Stimulated activated effector memory CD8-positive, alpha-beta T cell treated with anti-CD3 and anti-CD28 coated beads, Interleukin-12 subunit alpha, Interleukin-12 subunit beta, amount 100 ng/mL, for 72 hours (primary cell): Measurements from ENCODE around the gene AP1B1.
"Not testable (repeated sequence)": the region's sequence is repeated elsewhere in the genome, so short reads cannot be mapped to it uniquely, and the experiment has no call there.

ENCODE experiments used
- ATAC-seq: fragments of 150-1000 bp; cut with Tn5 transposase; 2 replicates; pipeline ENCODE4 v1.10.0; 2021
- DNase-seq, 2 donors: peaks; one replicate each; pipeline ENCODE4 v3.0.0; 2021 to 2022; ENCODE audit warnings: low spot score in 2 of 2
- H3K27ac Mint-ChIP-seq: one replicate; pipeline ENCODE4 v1.8.0; 2022; ENCODE audit warnings: mild to moderate bottlenecking, mixed read lengths
- H3K36me3 Mint-ChIP-seq: one replicate; pipeline ENCODE4 v1.8.0; 2022; ENCODE audit warnings: mild to moderate bottlenecking, mixed read lengths
- H3K4me1 Mint-ChIP-seq: one replicate; pipeline ENCODE4 v1.8.0; 2022; ENCODE audit warnings: mixed read lengths
- H3K4me3 Mint-ChIP-seq: one replicate; pipeline ENCODE4 v1.8.0; 2022; ENCODE audit warnings: mild to moderate bottlenecking, mixed read lengths
- H3K9me3 Mint-ChIP-seq: one replicate; pipeline ENCODE4 v1.8.0; 2022; ENCODE audit warnings: mixed read lengths

Gene AP1B1

GRCh38 chr22:29387921-29388758, at the start of gene AP1B1:
Gene AP1B1, minus strand, starts transcription at chr22:29388570. Its CDS starts 21,327 bp downstream, at chr22:29367243.
- Mint-ChIP-seq H3K27ac (peak within 1 kb of the TSS; percentile 93), H3K36me3 (no peaks in the 10 kb centered on the region)

DNA sequence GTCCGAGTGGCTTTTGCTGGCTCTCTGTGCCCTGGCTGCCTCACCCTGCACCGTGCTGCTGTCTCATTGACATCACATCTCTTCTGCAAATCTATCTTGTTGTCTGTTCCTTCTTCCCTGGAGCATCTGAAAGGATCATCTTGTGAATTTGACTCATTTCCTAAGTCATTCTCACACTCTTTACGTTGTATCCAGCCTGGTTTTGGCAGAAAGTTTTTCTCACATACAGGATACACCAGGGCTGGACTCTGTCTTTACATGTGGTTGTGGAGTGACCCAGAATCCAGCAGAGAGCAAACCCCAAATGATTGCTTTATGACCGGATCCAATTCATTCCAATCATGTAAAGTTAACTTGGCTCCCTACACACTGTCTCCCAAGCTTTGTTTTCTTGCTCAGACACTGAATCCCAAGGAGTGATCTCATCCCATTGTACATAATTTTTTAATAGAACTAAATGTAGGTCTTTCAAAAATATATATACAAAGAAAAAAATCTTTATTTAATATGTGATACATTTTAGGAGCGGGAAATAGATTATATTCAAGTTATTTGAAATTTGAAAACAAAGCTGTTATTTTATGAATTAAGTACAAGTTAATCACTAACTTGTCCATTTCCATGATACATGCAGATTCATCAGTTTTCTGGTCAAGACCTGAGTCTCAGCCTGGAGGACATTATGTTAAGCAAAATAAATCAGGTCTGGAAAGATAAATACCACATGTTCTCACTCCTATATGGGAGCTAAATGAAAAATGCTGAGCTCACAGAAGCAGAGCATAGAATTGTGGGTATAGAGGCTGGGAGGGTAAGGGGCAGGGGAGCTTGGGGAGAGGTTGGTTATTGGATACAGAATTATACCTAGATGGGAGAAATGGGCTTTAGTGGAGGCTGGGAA, 47.1 kb upstream of the AP1B1 start:
- no peaks in the 10 kb centered on the region for H3K9me3 Mint-ChIP-seq
- ATAC-seq = no peak

More at GRCh38 chr22:29387921-29388758, at the start of gene AP1B1:
- peak; percentile 87 to 96 for DNase-seq
- Mint-ChIP-seq H3K9me3 (no peaks in the 10 kb centered on the region), H3K4me1 (peaks cover 41% of the 10 kb centered on the region), H3K4me3 (peak within 1 kb of the TSS; percentile 88)
- ATAC-seq = peak; percentile 99

DNA sequence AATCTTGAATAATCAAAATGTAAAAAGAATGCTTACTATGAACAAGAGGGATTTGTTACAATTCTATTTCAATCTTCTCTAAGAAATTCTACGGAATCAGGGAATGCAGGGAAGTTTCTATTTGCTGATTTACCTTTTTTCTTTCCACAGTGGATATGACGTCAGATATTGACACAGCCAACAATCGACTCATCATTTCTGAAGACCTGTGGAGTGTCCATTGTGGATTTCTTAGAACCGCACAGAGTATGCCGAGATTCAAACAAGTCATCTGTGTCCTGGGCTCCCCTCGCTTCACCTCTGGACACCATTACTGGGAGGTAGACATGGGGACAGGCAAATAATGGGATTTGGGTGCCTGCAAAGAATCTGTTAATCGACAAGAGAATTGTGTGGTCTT, 45.9 kb upstream of the AP1B1 start:
- Mint-ChIP-seq H3K36me3 (no peaks in the 10 kb centered on the region), H3K9me3 (no peaks in the 10 kb centered on the region)

More for the DNA sequence above, 47.1 kb upstream of the AP1B1 start:
- no peaks in the 10 kb centered on the region for H3K36me3 Mint-ChIP-seq
- H3K4me1 Mint-ChIP-seq = no peaks in the 10 kb centered on the region
- no peak overlapping the region for H3K27ac Mint-ChIP-seq
- no peak for DNase-seq
- H3K4me3 Mint-ChIP-seq = no peak overlapping the region

DNA sequence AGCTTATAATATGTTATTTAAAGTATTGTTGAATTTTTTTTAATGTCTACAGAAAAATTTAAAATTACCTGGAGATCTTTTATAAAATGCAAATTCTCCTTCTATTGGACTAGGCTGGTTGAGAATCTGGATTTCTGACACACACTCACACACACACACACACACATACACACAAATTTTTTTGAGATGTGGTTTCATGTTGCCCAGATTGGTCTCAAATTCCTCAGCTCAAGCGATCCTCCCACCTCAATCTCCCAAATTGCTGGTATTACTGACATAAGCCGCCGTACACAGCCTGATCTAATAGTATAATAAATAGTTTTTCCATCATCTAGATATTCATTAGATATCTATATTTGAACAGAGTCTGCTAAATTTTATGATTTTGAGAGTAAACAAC, 45.5 kb upstream of the AP1B1 start:
- no peak overlapping the region for H3K27ac Mint-ChIP-seq
- H3K4me3 Mint-ChIP-seq = no peak overlapping the region
- no peaks in the 10 kb centered on the region for H3K9me3 Mint-ChIP-seq
- no peaks in the 10 kb centered on the region for H3K36me3 Mint-ChIP-seq
- DNase-seq (no peak), ATAC-seq (no peak)
- H3K4me1 Mint-ChIP-seq = no peaks in the 10 kb centered on the region

More for the DNA sequence above, 45.9 kb upstream of the AP1B1 start:
- Mint-ChIP-seq H3K27ac (no peak overlapping the region), H3K4me1 (no peaks in the 10 kb centered on the region), H3K4me3 (no peak overlapping the region)
- ATAC-seq (no peak), DNase-seq (no peak)

GRCh38 chr22:29431986-29432385, 43.6 kb upstream of the AP1B1 start:
- ATAC-seq = no peak
- Mint-ChIP-seq H3K4me3 (no peak overlapping the region), H3K9me3 (no peaks in the 10 kb centered on the region), H3K36me3 (no peaks in the 10 kb centered on the region), H3K4me1 (no peaks in the 10 kb centered on the region), H3K27ac (no peak overlapping the region)
- no peak for DNase-seq

- no peak overlapping the region for H3K27ac Mint-ChIP-seq
- H3K36me3 Mint-ChIP-seq = no peaks in the 10 kb centered on the region
- no peak overlapping the region for H3K4me3 Mint-ChIP-seq
- ATAC-seq (no peak), DNase-seq (no peak)
- H3K9me3 Mint-ChIP-seq = no peaks in the 10 kb centered on the region
- no peaks in the 10 kb centered on the region for H3K4me1 Mint-ChIP-seq
These were observed 38.9 kb upstream of the AP1B1 start for GRCh38 chr22:29427176-29427760.

- Mint-ChIP-seq H3K36me3 (no peaks in the 10 kb centered on the region), H3K27ac (no peak overlapping the region)
- ATAC-seq = no peak
These were observed 38.1 kb upstream of the AP1B1 start for GRCh38 chr22:29426476-29426875.

DNA sequence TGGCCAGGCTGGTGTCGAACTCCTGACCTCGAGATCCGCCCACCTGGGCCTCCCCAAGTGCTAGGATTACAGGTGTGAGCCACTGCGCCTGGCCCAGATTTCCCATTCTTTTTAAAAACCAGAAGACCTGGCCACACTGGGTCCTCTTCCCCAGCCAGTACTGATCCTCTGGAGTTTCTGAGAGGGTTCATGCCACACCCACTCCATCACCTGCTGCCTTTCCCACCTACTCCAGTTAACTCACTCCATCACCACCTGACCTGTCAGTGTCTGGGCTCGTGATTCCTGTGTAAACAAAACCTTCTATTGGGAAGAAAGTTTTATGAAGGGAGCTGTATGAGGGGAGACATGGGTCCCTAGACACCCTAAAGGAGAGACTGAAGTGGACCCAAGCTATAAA, 30.3 kb upstream of the AP1B1 start:
- peaks cover 17% of the 10 kb centered on the region for H3K4me1 Mint-ChIP-seq
- not testable (repeated sequence) for H3K36me3 Mint-ChIP-seq, H3K4me3 Mint-ChIP-seq, H3K9me3 Mint-ChIP-seq, H3K27ac Mint-ChIP-seq, DNase-seq, ATAC-seq

More at GRCh38 chr22:29426476-29426875, 38.1 kb upstream of the AP1B1 start:
- no peaks in the 10 kb centered on the region for H3K4me1 Mint-ChIP-seq
- no peak for DNase-seq
- H3K4me3 Mint-ChIP-seq = no peak overlapping the region
- H3K9me3 Mint-ChIP-seq = no peaks in the 10 kb centered on the region

DNA sequence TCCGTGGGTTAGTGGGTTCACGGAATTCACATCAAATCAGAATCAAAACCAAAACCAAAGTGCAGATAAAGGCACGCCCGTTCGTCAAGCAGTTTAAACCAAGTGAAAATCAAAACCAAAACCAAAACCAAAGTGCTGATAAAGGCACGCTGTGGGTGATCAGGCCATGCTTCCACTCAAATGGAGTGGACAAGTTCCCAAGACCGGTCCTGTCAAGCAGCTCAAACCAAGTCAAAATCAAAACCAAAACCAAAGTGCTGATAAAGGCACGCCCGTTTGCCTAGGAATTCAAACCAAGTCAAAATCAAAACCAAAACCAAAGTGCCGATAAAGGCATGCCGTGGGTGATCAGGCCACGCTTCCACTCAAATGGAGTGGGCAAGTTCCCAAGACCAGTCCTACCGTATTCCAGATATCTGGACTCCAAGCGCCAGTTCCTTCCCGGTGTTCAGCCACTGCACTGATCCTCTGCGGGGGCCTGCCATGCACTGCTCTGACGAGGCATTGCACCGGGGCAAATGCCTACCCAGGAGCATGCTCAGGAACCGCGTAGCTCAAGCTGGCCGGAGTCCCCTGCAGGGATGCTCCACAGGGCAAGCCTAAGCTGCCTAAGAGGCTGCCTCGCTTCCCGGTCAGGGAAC, 26.7 kb upstream of the AP1B1 start:
- H3K4me1 Mint-ChIP-seq = peaks cover 17% of the 10 kb centered on the region
- not testable (repeated sequence) for H3K9me3 Mint-ChIP-seq, H3K36me3 Mint-ChIP-seq
- ATAC-seq (peak; percentile 82), DNase-seq (peak; percentile 28 to 74)
- peak overlapping the region; percentile 72 for H3K4me3 Mint-ChIP-seq
- peak overlapping the region; percentile 92 for H3K27ac Mint-ChIP-seq

- peak; percentile 89 for ATAC-seq
- H3K4me1 Mint-ChIP-seq = peaks cover 17% of the 10 kb centered on the region
- not testable (repeated sequence) for H3K4me3 Mint-ChIP-seq, H3K36me3 Mint-ChIP-seq, H3K9me3 Mint-ChIP-seq, H3K27ac Mint-ChIP-seq
- peak in 1 of 2 donors; percentile 56 for DNase-seq
These were observed 24.4 kb upstream of the AP1B1 start for GRCh38 chr22:29412772-29413171.

DNA sequence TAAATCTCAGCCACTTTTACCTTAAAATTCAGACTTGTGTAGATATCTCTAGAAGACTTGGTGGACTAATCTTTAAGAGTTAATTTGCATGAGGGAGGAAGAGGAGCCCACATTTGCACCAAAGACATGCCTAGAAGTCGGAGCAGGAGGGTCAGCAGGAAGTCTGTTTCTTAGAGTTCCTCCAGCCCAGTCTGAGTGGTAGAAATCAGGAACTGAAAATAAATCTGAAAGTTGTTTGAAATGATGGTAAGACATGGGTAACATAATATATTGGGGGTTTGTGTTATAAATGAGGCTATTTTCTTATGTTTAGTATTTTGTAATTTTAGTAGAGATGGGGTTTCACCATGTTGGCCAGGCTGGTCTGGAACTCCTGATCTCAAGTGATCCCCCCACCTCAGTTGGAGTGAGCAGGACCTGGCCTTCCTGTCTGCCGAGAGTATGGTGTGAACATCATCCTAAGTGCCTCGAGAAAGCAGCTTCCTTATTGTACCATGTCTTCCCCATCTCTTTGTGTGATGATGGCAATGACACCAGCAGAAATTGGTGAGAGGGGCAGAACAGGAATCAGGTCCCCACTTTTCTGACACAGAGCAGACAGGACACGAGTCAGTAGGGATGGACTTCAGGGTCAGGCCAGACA, 23.3 kb upstream of the AP1B1 start:
- H3K36me3 Mint-ChIP-seq, H3K4me3 Mint-ChIP-seq, H3K27ac Mint-ChIP-seq, H3K9me3 Mint-ChIP-seq, ATAC-seq, DNase-seq: not testable (repeated sequence)
- peaks cover 17% of the 10 kb centered on the region for H3K4me1 Mint-ChIP-seq

DNA sequence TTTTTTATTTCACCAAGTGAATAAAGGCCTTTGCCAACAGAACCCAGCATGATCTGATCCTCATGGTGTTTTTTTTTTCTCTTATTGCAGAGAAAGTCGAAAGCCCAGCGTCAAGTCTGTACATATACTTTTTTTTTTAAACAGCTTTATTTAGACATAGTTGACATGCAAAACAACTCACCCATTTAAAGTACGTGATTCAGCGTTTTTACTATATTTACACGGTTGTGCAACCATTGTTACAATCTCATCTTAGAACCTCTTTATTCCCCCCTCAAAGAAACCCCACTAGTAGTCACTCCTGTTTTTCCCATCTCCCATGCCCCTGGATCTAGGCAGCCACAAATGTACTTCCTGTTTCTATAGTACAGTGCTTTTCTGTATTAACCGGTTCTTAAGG, 20.6 kb upstream of the AP1B1 start:
- no peak overlapping the region for H3K4me3 Mint-ChIP-seq
- H3K9me3 Mint-ChIP-seq = no peaks in the 10 kb centered on the region
- no peaks in the 10 kb centered on the region for H3K4me1 Mint-ChIP-seq
- DNase-seq (no peak), ATAC-seq (no peak)
- H3K27ac Mint-ChIP-seq = no peak overlapping the region
- no peaks in the 10 kb centered on the region for H3K36me3 Mint-ChIP-seq

GRCh38 chr22:29401538-29401937, 13.2 kb upstream of the AP1B1 start:
- not testable (repeated sequence) for H3K4me1 Mint-ChIP-seq, H3K9me3 Mint-ChIP-seq, DNase-seq, H3K4me3 Mint-ChIP-seq, H3K36me3 Mint-ChIP-seq, H3K27ac Mint-ChIP-seq, ATAC-seq

DNA sequence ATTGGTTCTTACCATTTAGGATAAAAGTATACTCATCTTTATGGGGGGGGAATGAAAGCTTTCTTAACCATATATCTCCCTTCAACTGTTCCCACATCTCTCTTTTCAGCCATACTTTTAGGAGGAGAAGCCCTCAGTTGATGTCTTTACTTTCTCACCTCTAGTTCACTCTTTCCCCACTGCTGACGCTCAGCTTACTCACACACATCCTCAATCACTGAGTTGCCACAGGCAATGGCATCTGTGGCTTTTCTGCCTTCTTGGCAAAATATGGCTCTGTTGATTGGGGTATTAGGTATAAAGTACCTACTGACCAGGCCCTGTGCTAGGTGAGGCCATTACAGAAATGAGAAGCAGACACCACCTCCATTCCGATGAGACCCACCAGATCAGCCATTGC, 12.2 kb upstream of the AP1B1 start:
- Mint-ChIP-seq H3K4me1 (peaks cover under 1% of the 10 kb centered on the region), H3K36me3 (no peaks in the 10 kb centered on the region), H3K9me3 (no peaks in the 10 kb centered on the region), H3K27ac (no peak overlapping the region), H3K4me3 (no peak overlapping the region)
- DNase-seq = no peak
- ATAC-seq = no peak
